Body of pancreas (tissue), 4 donors: ENCODE results near the gene CLCA4.

Source experiments
- CTCF ChIP-seq, 7 experiments: fragments of 450-650 bp in 4 of 7; fragments of 200-600 bp in 3 of 7; sonication (generic) in 3 of 7; IDR thresholded peaks; one replicate each; pipeline ENCODE4 v1.5.1; 2016 to 2019; ENCODE audit warnings: antibody characterized with exemption in 7 of 7
- POLR2A ChIP-seq, 3 donors: fragments of 450-650 bp; IDR thresholded peaks; one replicate each; pipeline ENCODE4 v1.6.1; 2016; ENCODE audit warnings: antibody characterized with exemption in 3 of 3, mild to moderate bottlenecking in 2 of 3

DNA sequence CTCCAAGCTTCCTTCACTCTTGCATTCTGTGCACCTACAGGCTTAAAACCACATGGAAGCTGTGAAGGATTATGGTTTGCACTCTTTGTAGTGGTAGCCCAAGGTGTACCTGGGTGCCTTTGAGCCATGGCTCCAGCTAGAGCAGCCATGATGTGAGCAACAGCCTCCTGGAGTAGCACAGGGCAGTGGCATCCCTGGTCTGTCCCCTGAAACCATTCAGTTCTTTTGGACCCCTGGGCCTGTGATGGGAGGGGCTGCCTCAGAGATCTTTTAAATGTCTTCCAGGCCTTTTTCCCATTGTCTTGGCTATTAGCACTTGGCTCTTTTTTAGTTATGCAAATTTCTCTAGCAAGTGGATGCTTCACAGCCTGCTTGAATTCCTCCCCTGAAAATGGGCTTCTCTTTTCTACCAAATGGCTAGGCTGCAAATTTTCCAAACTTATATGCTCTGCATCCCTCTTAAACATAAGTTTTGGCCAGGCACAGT is 47.4 kb downstream of the CLCA4 start:
- no peak for TF ChIP-seq CTCF (IDR thresholded peaks at IDR 0.05)
- no peak for TF ChIP-seq POLR2A (IDR thresholded peaks at IDR 0.05)
